PC-9 (cell line): Measurements from ENCODE around the gene ELAPOR1. TPM values are rescaled to one million over a fixed set of nuclear protein-coding genes. Genes with fewer than 3 reads are reported as not detected.
A peak's percentile ranks its signal among the peaks of the same experiment; 100 is the strongest.

Experiments
- BruUV-seq: library from RNA; stranded (reverse); fragments of 400-500 nt; replicated peaks from 2 replicates; lab custom pipeline; 2021; lab: Mats Ljungman, UMichigan
- CTCF ChIA-PET: fragments of 300-600 bp; sonication (Branson Sonifier 250); formaldehyde crosslinking; loops from one replicate; lab custom pipeline; 2022; ENCODE audit warnings: antibody characterized with exemption; lab: Charles Lee
- POLR2A ChIA-PET: fragments of 300-600 bp; sonication (Branson Sonifier 250); formaldehyde crosslinking; loops from one replicate; lab custom pipeline; 2022; ENCODE audit warnings: antibody characterized with exemption; ENCODE audit not compliant: unreplicated experiment; lab: Charles Lee
- DNase-seq, 2 experiments: peaks; one replicate each; pipeline versions ENCODE4 v3.0.0 to v3.0.0-alpha.2; 2015 to 2022; ENCODE audit warnings: mixed read lengths in 1 of 2
- H2AFZ ChIP-seq: fragments of 200-600 bp; sonication (generic); 2 replicates; pipeline ENCODE4 v1.8.1; 2017; ENCODE audit warnings: antibody characterized with exemption
- H3F3A ChIP-seq: fragments of 200-600 bp; sonication (generic); 2 replicates; pipeline ENCODE4 v1.8.1; 2017; ENCODE audit warnings: antibody characterized with exemption, mild to moderate bottlenecking, low read depth; ENCODE audit not compliant: insufficient read depth
- H3K27ac ChIP-seq: fragments of 200-600 bp; sonication (generic); 2 replicates; pipeline ENCODE4 v1.6.1; 2016; ENCODE audit warnings: mixed run types
- H3K27me3 ChIP-seq: fragments of 200-600 bp; sonication (generic); 2 replicates; pipeline ENCODE4 v1.6.1; 2016; ENCODE audit warnings: low read depth, mixed run types; ENCODE audit not compliant: insufficient read depth
- H3K36me3 ChIP-seq: fragments of 200-600 bp; sonication (generic); 2 replicates; pipeline ENCODE4 v1.6.1; 2016; ENCODE audit warnings: low read depth, mixed run types
- H3K4me1 ChIP-seq: fragments of 200-600 bp; sonication (generic); replicated peaks from 2 replicates; pipeline ENCODE4 v1.6.1; 2016; ENCODE audit warnings: mixed run types; ENCODE audit not compliant: insufficient read depth
- H3K4me2 ChIP-seq: fragments of 200-600 bp; sonication (generic); 2 replicates; pipeline ENCODE4 v1.6.1; 2017; ENCODE audit warnings: mixed run types
- H3K4me3 ChIP-seq: fragments of 200-600 bp; sonication (generic); 2 replicates; pipeline ENCODE4 v1.6.1; 2016; ENCODE audit warnings: mixed run types
- H3K79me2 ChIP-seq: fragments of 200-600 bp; sonication (generic); 2 replicates; pipeline ENCODE4 v1.6.1; 2017; ENCODE audit warnings: low read depth, mixed run types
- H3K9me2 ChIP-seq: fragments of 200-600 bp; sonication (generic); 2 replicates; pipeline ENCODE4 v1.8.1; 2017; ENCODE audit warnings: mild to moderate bottlenecking; ENCODE audit not compliant: insufficient read depth
- H3K9me3 ChIP-seq: fragments of 200-600 bp; sonication (generic); 2 replicates; pipeline ENCODE4 v1.8.1; 2016; ENCODE audit warnings: low read depth; ENCODE audit not compliant: insufficient read depth
- H4K20me1 ChIP-seq: fragments of 200-600 bp; sonication (generic); 2 replicates; pipeline ENCODE4 v1.8.1; 2017; ENCODE audit not compliant: insufficient read depth
- CTCF ChIP-seq: fragments of 200-600 bp; sonication (generic); conservative IDR thresholded peaks from 2 replicates; pipeline ENCODE4 v1.6.1; 2017; ENCODE audit warnings: mixed run types, antibody characterized with exemption, mild to moderate bottlenecking, moderate library complexity
- EZH2 ChIP-seq: fragments of 200-600 bp; sonication (generic); IDR thresholded peaks from 2 replicates; pipeline ENCODE4 v1.8.0; 2017; ENCODE audit warnings: antibody characterized with exemption, low read depth
- intact Hi-C: fragments of 100-400 bp; cut with micrococcal nuclease; formaldehyde crosslinking; loops from one replicate; pipeline ENCODE4 v1.10.0; 2022; ENCODE audit not compliant: unreplicated experiment
- total RNA-seq: library from RNA; stranded (reverse); gene quantifications from 2 replicates; pipeline ENCODE4 v1.2.3, GENCODE V29; 2021

Gene ELAPOR1
- total RNA-seq, 1 experiment from 2014 or later = 2.0 TPM

GRCh38 chr1:109109906-109110305 lies 4.0 kb upstream of the ELAPOR1 start:
- Histone ChIP-seq H3K27me3 (no peaks in the 10 kb centered on the region), H3K27ac (no peak overlapping the region), H3K4me1 (0 out of 2 replicates have a peak, but pooled peaks cover 5% of the 10 kb centered on the region), H3F3A (peaks cover 11% of the 10 kb centered on the region; the same call in 1 of the 2 replicates), H2AFZ (no peak overlapping the region), H3K36me3 (no peaks in the 10 kb centered on the region), H3K9me2 (no peaks in the 10 kb centered on the region), H3K4me2 (no peak overlapping the region), H3K9me3 (no peaks in the 10 kb centered on the region), H3K79me2 (no peaks in the 10 kb centered on the region), H4K20me1 (no peaks in the 10 kb centered on the region), H3K4me3 (no peak overlapping the region)
- no peak for DNase-seq
- TF ChIP-seq EZH2 = no peak
- no peak for TF ChIP-seq CTCF
- CTCF ChIA-PET = interaction anchor here (0.7 to 1.2 kb wide), 2 partner anchors 9 to 289 kb away, joined by 7 to 16 read pairs; no protein-coding TSS in a partner anchor
- intact Hi-C loops = loop anchor here (5.0 kb wide), 1 partner anchor 148 kb away; the partner anchor contains the start of gene CLCC1
- BruUV-seq = no TSS peak
- POLR2A ChIA-PET = no interaction called here

GRCh38 chr1:109111386-109112055 lies 2.4 kb upstream of the ELAPOR1 start:
- POLR2A ChIA-PET = no interaction called here
- CTCF ChIA-PET = interaction anchor here (0.5 to 0.7 kb wide), 3 partner anchors 12 to 195 kb away, joined by 5 to 9 read pairs (median 7); no protein-coding TSS in a partner anchor
- Histone ChIP-seq H3K27me3 (no peaks in the 10 kb centered on the region), H3K9me2 (no peaks in the 10 kb centered on the region), H3K4me1 (0 out of 2 replicates have a peak, but pooled peaks cover 3% of the 10 kb centered on the region), H3K36me3 (no peaks in the 10 kb centered on the region), H3K4me2 (no peak overlapping the region), H2AFZ (no peak overlapping the region), H3K79me2 (no peaks in the 10 kb centered on the region), H3K4me3 (no peak overlapping the region), H3K9me3 (no peaks in the 10 kb centered on the region), H3K27ac (no peak overlapping the region), H4K20me1 (no peaks in the 10 kb centered on the region), H3F3A (peaks cover 6% of the 10 kb centered on the region; the same call in 1 of the 2 replicates)
- no TSS peak for BruUV-seq
- intact Hi-C loops = loop anchor here (1.0 to 5.0 kb wide), 6 partner anchors 23 to 599 kb away; partner anchors contain the start of gene CLCC1
- DNase-seq = peak in 1 of 2 experiments; percentile 77
- TF ChIP-seq EZH2 (no peak), CTCF (no peak)

- peak in 1 of 2 experiments; percentile 53 for DNase-seq
- H3K4me3 ChIP-seq = no peak overlapping the region
Observed at GRCh38 chr1:109112056-109112651, 1.8 kb upstream of the ELAPOR1 start.

More at GRCh38 chr1:109112056-109112651, 1.8 kb upstream of the ELAPOR1 start:
- TF ChIP-seq EZH2 = no peak
- TF ChIP-seq CTCF = no peak
- BruUV-seq = no TSS peak
- H4K20me1 ChIP-seq = no peaks in the 10 kb centered on the region
- H3K27ac ChIP-seq = no peak overlapping the region
- H2AFZ ChIP-seq = no peak overlapping the region
- 0 out of 2 replicates have a peak, but pooled peaks cover 3% of the 10 kb centered on the region for H3K4me1 ChIP-seq
- ChIA-PET POLR2A (no interaction called here), CTCF (interaction anchor here (0.5 to 1.2 kb wide), 6 partner anchors 12 to 414 kb away, joined by 4 to 9 read pairs (median 7); partner anchors contain the start of gene TAF13)
- intact Hi-C loops = loop anchor here (1.0 to 5.0 kb wide), 6 partner anchors 23 to 599 kb away; partner anchors contain the start of gene CLCC1
- no peaks in the 10 kb centered on the region for H3K9me3 ChIP-seq
- H3K4me2 ChIP-seq = peak overlapping the region; percentile 39; the same call in 1 of the 2 replicates
- no peaks in the 10 kb centered on the region for H3K36me3 ChIP-seq
- no peaks in the 10 kb centered on the region for H3K79me2 ChIP-seq
- no peaks in the 10 kb centered on the region for H3K27me3 ChIP-seq
- H3K9me2 ChIP-seq = no peaks in the 10 kb centered on the region
- H3F3A ChIP-seq = peaks cover 6% of the 10 kb centered on the region; the same call in 1 of the 2 replicates
